Tibial nerve (tissue), 4 donors: Measurements from ENCODE around the gene PARP15. TPM values are rescaled to one million over a fixed set of nuclear protein-coding genes. Genes with fewer than 3 reads are reported as not detected.

Experiments
- DNase-seq, 2 donors: peaks; one replicate each; pipeline ENCODE4 v3.0.0-alpha.2; 2019; ENCODE audit warnings: low spot score in 2 of 2
- H3K27ac ChIP-seq, 4 donors: fragments of 200-600 bp; sonication (generic) in 3 of 4; one replicate each; pipeline ENCODE4 v1.5.1; 2017 to 2019; ENCODE audit warnings: mild to moderate bottlenecking in 1 of 4
- H3K27me3 ChIP-seq, 2 donors: fragments of 200-600 bp; sonication (generic) in 1 of 2; one replicate each; pipeline versions ENCODE4 v1.5.1 to v1.6.0; 2017 to 2019
- H3K36me3 ChIP-seq, 3 donors: fragments of 200-600 bp; sonication (generic); one replicate each; pipeline ENCODE4 v1.5.1; 2018 to 2019
- H3K4me1 ChIP-seq, 4 donors: fragments of 200-600 bp; sonication (generic) in 3 of 4; one replicate each; pipeline ENCODE4 v1.5.1; 2017 to 2019
- H3K4me3 ChIP-seq, 4 donors: fragments of 200-600 bp; sonication (generic) in 3 of 4; one replicate each; pipeline ENCODE4 v1.5.1; 2017 to 2019; ENCODE audit warnings: mild to moderate bottlenecking in 1 of 4, moderate library complexity in 1 of 4
- H3K9me3 ChIP-seq, 4 donors: fragments of 200-600 bp; sonication (generic) in 3 of 4; one replicate each; pipeline ENCODE4 v1.5.1; 2017 to 2019
- EP300 ChIP-seq, 2 donors: sonication (generic); formaldehyde crosslinking; IDR thresholded peaks; one replicate each; pipeline ENCODE4 v1.6.1; 2017; ENCODE audit warnings: antibody characterized with exemption in 2 of 2, mild to moderate bottlenecking in 1 of 2
- POLR2A ChIP-seq, 2 donors: fragments of 450-650 bp; IDR thresholded peaks; one replicate each; pipeline ENCODE4 v1.6.1; 2017; ENCODE audit warnings: antibody characterized with exemption in 2 of 2, mild to moderate bottlenecking in 2 of 2, moderate library complexity in 2 of 2
- WGBS, 2 donors: methylation state at CpG; one replicate each; pipeline ENCODE4 v1.1.5; 2018; 5-methylcytosine and 5-hydroxymethylcytosine counted together
- total RNA-seq, 4 donors: library from RNA; depleted of rRNA; stranded (reverse); fragments of >200 nt; gene quantifications; one replicate each; pipeline ENCODE4 v1.1.0, GENCODE V29; 2016
- TF ChIP-seq, protein P1 (sequence below), 5 experiments: fragments of 200-600 bp in 3 of 5; fragments of 450-650 bp in 2 of 5; sonication (generic) in 3 of 5; IDR thresholded peaks; one replicate each; pipeline ENCODE4 v1.5.1; 2016 to 2019; ENCODE audit warnings: antibody characterized with exemption in 5 of 5, mild to moderate bottlenecking in 3 of 5, moderate library complexity in 2 of 5

The PARP15 gene
- total RNA-seq, 4 donors from 2014 or later: 1.2 to 3.6 (median 2.8) TPM

GRCh38 chr3:122602011-122602710, 24.7 kb downstream of the PARP15 start:
- Histone ChIP-seq H3K4me1 (no peaks in the 10 kb centered on the region), H3K9me3 (no peaks in the 10 kb centered on the region), H3K27ac (no peak overlapping the region), H3K27me3 (no peaks in the 10 kb centered on the region), H3K4me3 (no peak overlapping the region), H3K36me3 (no peaks in the 10 kb centered on the region)
- TF ChIP-seq EP300 (IDR thresholded peaks at IDR 0.05): no peak
- TF ChIP-seq POLR2A (IDR thresholded peaks at IDR 0.05): no peak
- TF ChIP-seq, protein P1, sequence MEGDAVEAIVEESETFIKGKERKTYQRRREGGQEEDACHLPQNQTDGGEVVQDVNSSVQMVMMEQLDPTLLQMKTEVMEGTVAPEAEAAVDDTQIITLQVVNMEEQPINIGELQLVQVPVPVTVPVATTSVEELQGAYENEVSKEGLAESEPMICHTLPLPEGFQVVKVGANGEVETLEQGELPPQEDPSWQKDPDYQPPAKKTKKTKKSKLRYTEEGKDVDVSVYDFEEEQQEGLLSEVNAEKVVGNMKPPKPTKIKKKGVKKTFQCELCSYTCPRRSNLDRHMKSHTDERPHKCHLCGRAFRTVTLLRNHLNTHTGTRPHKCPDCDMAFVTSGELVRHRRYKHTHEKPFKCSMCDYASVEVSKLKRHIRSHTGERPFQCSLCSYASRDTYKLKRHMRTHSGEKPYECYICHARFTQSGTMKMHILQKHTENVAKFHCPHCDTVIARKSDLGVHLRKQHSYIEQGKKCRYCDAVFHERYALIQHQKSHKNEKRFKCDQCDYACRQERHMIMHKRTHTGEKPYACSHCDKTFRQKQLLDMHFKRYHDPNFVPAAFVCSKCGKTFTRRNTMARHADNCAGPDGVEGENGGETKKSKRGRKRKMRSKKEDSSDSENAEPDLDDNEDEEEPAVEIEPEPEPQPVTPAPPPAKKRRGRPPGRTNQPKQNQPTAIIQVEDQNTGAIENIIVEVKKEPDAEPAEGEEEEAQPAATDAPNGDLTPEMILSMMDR (IDR thresholded peaks at IDR 0.05): no peak
- DNase-seq: no peak
- WGBS, 2 donors: 58 to 63% methylated on average over 5 of the region's 5 CpGs

GRCh38 chr3:122603056-122603455, 25.6 kb downstream of the PARP15 start:
- no peaks in the 10 kb centered on the region for H3K36me3 ChIP-seq
- H3K4me1 ChIP-seq: no peaks in the 10 kb centered on the region
- TF ChIP-seq EP300 (IDR thresholded peaks at IDR 0.05) (no peak), POLR2A (IDR thresholded peaks at IDR 0.05) (no peak)
- TF ChIP-seq, protein P1 (IDR thresholded peaks at IDR 0.05): no peak
- H3K27me3 ChIP-seq: no peaks in the 10 kb centered on the region
- H3K9me3 ChIP-seq: no peaks in the 10 kb centered on the region
- WGBS, 2 donors: 78 to 83% methylated on average over 2 of the region's 2 CpGs
- H3K27ac ChIP-seq: no peak overlapping the region
- DNase-seq: no peak
- H3K4me3 ChIP-seq: no peak overlapping the region

DNA sequence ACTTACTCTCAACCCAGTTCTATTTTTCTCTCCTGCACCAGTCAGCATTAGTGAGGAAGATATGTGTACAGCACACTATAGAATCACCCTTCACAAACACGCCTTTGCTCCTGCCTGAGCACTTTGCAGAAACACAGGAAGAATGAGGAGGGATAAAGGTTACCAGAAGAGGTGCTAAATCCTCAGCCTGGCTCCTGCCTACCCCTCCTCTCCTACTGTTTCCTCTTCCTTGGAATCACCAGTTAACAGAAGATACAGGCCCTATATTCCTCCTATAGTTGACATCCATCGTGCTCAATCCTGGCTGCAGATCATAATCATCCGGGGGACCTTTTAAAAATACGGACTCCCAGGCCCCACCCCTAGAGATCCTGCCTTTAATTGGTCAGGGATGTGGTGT, 28.9 kb downstream of the PARP15 start:
- H3K36me3 ChIP-seq: no peaks in the 10 kb centered on the region
- H3K27me3 ChIP-seq: no peaks in the 10 kb centered on the region
- 57 to 63% methylated on average over 4 of the region's 4 CpGs for WGBS, 2 donors
- no peak for DNase-seq
- no peaks in the 10 kb centered on the region for H3K9me3 ChIP-seq
- H3K27ac ChIP-seq: no peak overlapping the region
- no peak overlapping the region for H3K4me3 ChIP-seq
- TF ChIP-seq EP300 (IDR thresholded peaks at IDR 0.05) (no peak), POLR2A (IDR thresholded peaks at IDR 0.05) (no peak)
- TF ChIP-seq, protein P1 (IDR thresholded peaks at IDR 0.05): no peak
- H3K4me1 ChIP-seq: no peaks in the 10 kb centered on the region

DNA sequence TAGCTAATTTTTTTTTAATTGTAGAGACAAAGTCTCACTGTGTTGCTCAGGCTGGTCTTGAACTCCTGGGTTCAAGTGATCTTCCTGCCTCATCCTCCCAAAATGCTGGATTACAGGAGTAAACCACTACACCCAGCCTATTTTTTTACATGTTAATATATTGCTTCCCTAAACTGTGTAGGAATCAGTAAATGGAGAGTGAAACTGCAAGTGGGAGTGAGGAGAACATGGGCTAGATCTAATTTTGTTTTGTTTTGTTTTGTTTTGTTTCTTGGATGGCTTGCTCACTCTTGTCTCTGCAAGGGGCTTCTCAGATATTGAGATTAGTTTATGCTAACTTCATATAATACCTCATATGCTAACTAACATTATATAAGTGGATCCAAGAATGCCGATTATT, 31.5 kb downstream of the PARP15 start:
- H3K9me3 ChIP-seq: no peaks in the 10 kb centered on the region

More for the DNA sequence above, 31.5 kb downstream of the PARP15 start:
- Histone ChIP-seq H3K4me3 (no peak overlapping the region), H3K27ac (no peak overlapping the region), H3K4me1 (no peaks in the 10 kb centered on the region), H3K36me3 (no peaks in the 10 kb centered on the region), H3K27me3 (no peaks in the 10 kb centered on the region)
- TF ChIP-seq, protein P1 (IDR thresholded peaks at IDR 0.05): no peak
- TF ChIP-seq EP300 (IDR thresholded peaks at IDR 0.05) (no peak), POLR2A (IDR thresholded peaks at IDR 0.05) (no peak)
- 87 to 88% methylated on average over 1 of the region's 1 CpG for WGBS, 2 donors
- DNase-seq: no peak
